ENCODE measurements around the gene CLMP.

CLMP gene

GRCh38 chr11:123030517-123030916, 164.5 kb downstream of the CLMP start:
- H3K36me3 ChIP-seq (ENCODE audit: control insufficient read depth, low read length) = no peaks in the 10 kb centered on the region
- H3K4me1 ChIP-seq (ENCODE audit: control insufficient read depth, low read length) = no peaks in the 10 kb centered on the region
- H3K4me2 ChIP-seq (ENCODE audit: low read length) = no peak overlapping the region
- no peaks in the 10 kb centered on the region for H4K20me1 ChIP-seq (ENCODE audit: control insufficient read depth, insufficient read depth, low read depth, low read length)
- H3K27me3 ChIP-seq (ENCODE audit: control insufficient read depth, low read length) = peaks cover 14% of the 10 kb centered on the region; the same call in 1 of the 2 replicates
- no peaks in the 10 kb centered on the region for H3F3A ChIP-seq (ENCODE audit: control insufficient read depth, insufficient read depth)
- H3K4me3 ChIP-seq (ENCODE audit: low read length) = no peak overlapping the region
- H3K9me2 ChIP-seq (replicated peaks; ENCODE audit: control insufficient read depth, low read length) = no peaks in the 10 kb centered on the region
- no peak overlapping the region for H3K27ac ChIP-seq (ENCODE audit: low read depth, low read length)
- no peaks in the 10 kb centered on the region for H3K9me3 ChIP-seq (ENCODE audit: control insufficient read depth, insufficient read depth, low read length)
- TF ChIP-seq CTCF (IDR thresholded peaks at IDR 0.05; ENCODE audit: low read depth, low read length, poor library complexity, severe bottlenecking) (no peak), EZH2phosphoT487 (IDR thresholded peaks at IDR 0.05; ENCODE audit: borderline replicate concordance, low read length) (no peak)
- H3K79me2 ChIP-seq (ENCODE audit: control insufficient read depth, low read length) = no peaks in the 10 kb centered on the region

GRCh38 chr11:123020968-123021367, 174.1 kb downstream of the CLMP start:
- H3K9me2 ChIP-seq (replicated peaks; ENCODE audit: control insufficient read depth, low read length) = no peaks in the 10 kb centered on the region
- no peaks in the 10 kb centered on the region for H4K20me1 ChIP-seq (ENCODE audit: control insufficient read depth, insufficient read depth, low read depth, low read length)
- peaks cover 6% of the 10 kb centered on the region for H3K4me1 ChIP-seq (ENCODE audit: control insufficient read depth, low read length)
- H3F3A ChIP-seq (ENCODE audit: control insufficient read depth, insufficient read depth) = no peaks in the 10 kb centered on the region
- H3K9me3 ChIP-seq (ENCODE audit: control insufficient read depth, insufficient read depth, low read length) = no peaks in the 10 kb centered on the region
- no peaks in the 10 kb centered on the region for H3K36me3 ChIP-seq (ENCODE audit: control insufficient read depth, low read length)
- peak; percentile 73 for TF ChIP-seq CTCF (IDR thresholded peaks at IDR 0.05; ENCODE audit: low read depth, low read length, poor library complexity, severe bottlenecking)
- no peak for TF ChIP-seq EZH2phosphoT487 (IDR thresholded peaks at IDR 0.05; ENCODE audit: borderline replicate concordance, low read length)
- H3K27me3 ChIP-seq (ENCODE audit: control insufficient read depth, low read length) = peaks cover 3% of the 10 kb centered on the region; the same call in 1 of the 2 replicates
- no peak overlapping the region for H3K27ac ChIP-seq (ENCODE audit: low read depth, low read length)
- H3K79me2 ChIP-seq (ENCODE audit: control insufficient read depth, low read length) = no peaks in the 10 kb centered on the region
- no peak overlapping the region for H3K4me2 ChIP-seq (ENCODE audit: low read length)
- H3K4me3 ChIP-seq (ENCODE audit: low read length) = no peak overlapping the region
